GM12875 (cell line): ENCODE results near the gene FBXW7.

Experiments
- H3K4me3 ChIP-seq: one replicate; pipeline ENCODE4 v1.5.1; 2011; ENCODE audit warnings: low read depth, low read length, control low read depth
- CTCF ChIP-seq: IDR thresholded peaks from 2 replicates; pipeline ENCODE4 v1.5.1; 2011; ENCODE audit warnings: low read depth, mild to moderate bottlenecking, control low read depth, inconsistent platforms, low read length, moderate library complexity, borderline replicate concordance; ENCODE audit not compliant: insufficient read depth

Gene FBXW7

DNA sequence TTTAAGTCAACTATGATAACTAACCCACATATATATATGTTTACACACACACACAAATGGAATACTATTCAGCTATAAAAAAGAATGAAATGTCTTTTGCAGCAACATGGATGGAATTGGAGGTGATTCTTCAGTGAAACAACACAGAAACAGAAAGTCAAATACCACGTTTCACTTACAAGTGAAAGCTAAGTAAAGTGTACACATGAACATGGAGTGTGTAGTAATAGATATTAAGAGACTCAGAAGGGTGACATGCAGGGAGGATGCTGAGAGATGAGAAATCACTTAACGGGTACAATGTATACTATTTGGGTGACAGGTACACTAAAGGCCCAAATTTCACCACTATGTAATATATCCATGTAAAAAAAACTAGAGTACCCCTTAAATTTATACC, 146.5 kb downstream of the FBXW7 start:
- no peak overlapping the region for H3K4me3 ChIP-seq
- no peak for TF ChIP-seq CTCF

- peak; percentile 29; the same call in 1 of the 2 replicates for TF ChIP-seq CTCF
- H3K4me3 ChIP-seq, result no peak overlapping the region
These were observed 150.3 kb downstream of the FBXW7 start for GRCh38 chr4:152385551-152385950.

DNA sequence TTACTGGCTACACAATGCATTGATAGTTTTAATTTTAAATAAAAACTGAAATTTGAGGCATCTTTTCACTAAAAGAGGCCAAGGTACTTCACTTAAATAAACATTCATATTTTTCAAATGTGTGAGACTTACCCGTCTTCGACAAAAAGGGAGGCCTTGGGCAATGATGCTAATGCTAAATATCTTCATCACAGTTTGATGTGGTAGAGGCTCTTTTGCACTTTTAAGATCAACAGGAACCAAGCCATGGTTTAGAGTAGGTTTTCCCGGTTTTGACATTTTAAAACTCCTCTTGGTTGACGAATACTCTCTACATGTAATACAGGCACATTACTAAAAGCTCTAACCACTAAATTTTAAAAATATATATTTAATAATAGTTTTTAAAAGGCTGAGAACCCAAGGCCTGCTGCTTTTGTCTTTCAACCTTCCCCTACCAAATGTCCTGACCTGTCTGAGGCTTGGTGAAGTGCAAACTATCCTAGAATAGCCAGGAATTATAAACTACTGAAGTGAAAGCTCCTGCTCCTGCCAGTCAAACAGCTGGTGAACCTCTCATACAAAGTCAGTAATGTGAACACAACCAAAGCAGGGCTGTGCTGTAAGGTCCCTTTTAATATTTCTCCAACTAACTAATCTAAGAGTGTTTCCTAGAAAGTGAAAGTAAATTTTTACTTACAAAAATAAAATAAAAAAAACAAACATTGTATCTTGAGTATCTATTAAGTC, 153.7 kb downstream of the FBXW7 start:
- H3K4me3 ChIP-seq, result no peak overlapping the region
- no peak for TF ChIP-seq CTCF

- no peak for TF ChIP-seq CTCF
- no peak overlapping the region for H3K4me3 ChIP-seq
These were observed 155.0 kb downstream of the FBXW7 start for GRCh38 chr4:152380919-152381318.

DNA sequence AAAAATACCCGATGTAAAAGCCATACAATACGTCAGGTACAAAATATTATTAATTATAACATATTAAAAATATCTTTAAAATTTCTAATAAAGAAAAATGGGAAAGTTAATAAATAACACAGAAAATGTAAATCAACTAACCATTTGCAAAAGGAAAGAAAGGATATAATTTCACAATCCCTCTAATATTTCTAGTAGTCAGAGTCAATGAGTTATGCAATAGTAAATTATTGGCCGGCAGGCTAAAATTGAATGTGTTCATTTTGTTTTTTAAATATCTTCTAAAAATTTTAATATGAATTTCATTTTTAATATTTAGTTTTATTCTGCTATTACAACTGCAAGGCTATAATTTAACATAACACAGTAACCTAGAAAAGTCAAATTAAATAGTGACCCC, 155.7 kb downstream of the FBXW7 start:
- no peak overlapping the region for H3K4me3 ChIP-seq
- TF ChIP-seq CTCF, result no peak

DNA sequence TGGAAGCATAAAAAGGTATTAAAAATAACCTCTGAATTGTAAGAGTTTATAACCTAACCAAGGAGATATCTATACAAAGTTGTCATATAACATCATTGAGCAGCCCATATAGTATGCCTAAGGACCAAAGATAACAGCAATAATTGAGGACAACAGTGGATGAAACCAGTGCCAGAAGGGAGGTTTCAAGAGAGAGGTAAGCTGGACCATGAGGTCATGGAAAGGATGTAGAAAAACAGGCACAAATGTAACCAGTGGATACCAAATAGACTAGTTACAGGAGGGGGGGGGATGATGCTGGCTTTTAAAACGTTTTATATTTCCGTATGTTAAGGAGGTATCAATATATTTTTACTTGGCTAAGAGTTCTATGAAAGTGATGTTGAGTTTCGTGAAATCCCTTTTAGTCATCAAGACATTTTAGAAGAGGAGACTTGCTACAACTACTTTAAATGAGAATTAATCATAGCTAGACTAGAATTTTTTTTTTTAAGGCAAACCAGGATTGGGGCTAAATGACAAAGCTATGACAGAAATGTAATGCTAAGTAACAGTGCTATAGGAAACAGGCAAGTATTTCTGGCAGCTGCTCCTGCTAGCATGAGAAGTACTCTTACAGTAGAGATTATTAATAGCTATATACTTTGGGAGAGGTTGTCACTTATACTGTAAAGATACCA, 161.1 kb downstream of the FBXW7 start:
- no peak for TF ChIP-seq CTCF
- H3K4me3 ChIP-seq, result no peak overlapping the region

DNA sequence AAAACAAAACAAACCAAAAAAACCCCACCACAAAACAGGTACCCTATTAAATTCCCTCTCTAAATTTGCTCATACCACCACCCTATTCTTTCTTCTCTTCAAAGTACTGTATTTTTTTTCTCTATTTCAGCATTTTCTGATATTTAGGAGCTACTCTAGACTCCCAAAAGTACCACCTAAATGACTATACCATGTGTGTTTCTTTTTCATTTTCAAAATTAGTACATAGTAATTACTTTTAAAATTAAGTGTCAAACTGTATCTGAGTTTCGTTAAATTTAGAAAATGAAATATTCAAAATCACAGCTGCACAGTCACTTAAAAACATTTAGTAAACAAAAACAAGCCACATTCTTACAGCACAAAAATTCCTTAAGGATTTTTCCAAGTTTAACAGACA, 161.7 kb downstream of the FBXW7 start:
- no peak for TF ChIP-seq CTCF
- no peak overlapping the region for H3K4me3 ChIP-seq
